Stimulated activated CD8-positive, alpha-beta memory T cell treated with anti-CD3 and anti-CD28 coated beads, Interleukin-4, amount 100 ng/mL, for 1 hour (primary cell): ENCODE data around the gene HRG.

Experiments used
- DNase-seq, 2 donors: peaks; one replicate each; pipeline ENCODE4 v3.0.0-alpha.2; 2020; ENCODE audit warnings: low read depth in 2 of 2, low spot score in 1 of 2

HRG gene

DNA sequence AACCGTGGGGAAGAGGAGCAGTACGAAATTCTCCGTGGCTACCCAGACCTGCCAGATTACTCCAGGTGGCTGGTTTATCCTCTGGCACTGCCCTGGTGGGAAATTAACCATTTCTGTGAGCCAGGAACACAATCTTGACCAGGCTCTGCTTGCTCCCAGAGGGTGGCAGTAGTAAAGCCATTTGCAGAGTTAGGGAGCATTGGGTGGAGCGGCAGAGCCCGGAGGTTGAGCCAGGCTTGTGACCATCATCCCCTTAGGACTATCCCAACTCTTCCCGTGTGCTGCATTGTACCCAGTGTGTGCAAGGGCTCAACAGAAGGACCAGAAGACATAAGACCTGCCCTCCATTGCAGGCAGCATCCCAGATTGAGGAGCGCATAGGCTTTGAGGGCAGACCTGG is 56.6 kb downstream of the HRG start:
- DNase-seq = no peak

GRCh38 chr3:186724911-186725310 is 59.1 kb downstream of the HRG start:
- DNase-seq = no peak
